Measurements from ENCODE around the gene RNF7.

GRCh38 chr3:141707741-141708203, 30.3 kb upstream of the RNF7 start:
- TF ChIP-seq POLR2AphosphoS5 (IDR thresholded peaks at IDR 0.05; ENCODE audit: borderline replicate concordance, low read depth, low read length) (no peak), EZH2 (IDR thresholded peaks at IDR 0.05) (no peak)

Measured in SK-N-MC (cell line).